ENCODE data around the gene SRD5A1.

SRD5A1 gene

GRCh38 chr5:6632888-6633468, at the start of gene SRD5A1, which contains the start of gene NSUN2:
SRD5A1 (plus strand) TSS chr5:6633440; CDS start chr5:6633577, 137 bp downstream.
NSUN2 (minus strand) TSS chr5:6633044; CDS start chr5:6632979, 65 bp downstream.
- peak; percentile 87 for DNase-seq

GRCh38 chr5:6584101-6584645, 49.1 kb upstream of the SRD5A1 start:
- DNase-seq: no peak

- DNase-seq: no peak
Observed at GRCh38 chr5:6584727-6585126, 48.5 kb upstream of the SRD5A1 start.

- DNase-seq: no peak
Observed at GRCh38 chr5:6585168-6585567, 48.1 kb upstream of the SRD5A1 start.

- DNase-seq: no peak
Observed at GRCh38 chr5:6585939-6586646, 47.1 kb upstream of the SRD5A1 start.

GRCh38 chr5:6586647-6587042, 46.6 kb upstream of the SRD5A1 start:
- no peak for DNase-seq

GRCh38 chr5:6587171-6587570, 46.1 kb upstream of the SRD5A1 start:
- DNase-seq: no peak

- DNase-seq: no peak
Observed at GRCh38 chr5:6590581-6590980, 42.7 kb upstream of the SRD5A1 start.

- no peak for DNase-seq
Observed at GRCh38 chr5:6591671-6592288, 41.5 kb upstream of the SRD5A1 start.

- no peak for DNase-seq
Observed at GRCh38 chr5:6592601-6593000, 40.6 kb upstream of the SRD5A1 start.

- no peak for DNase-seq
Observed at GRCh38 chr5:6593148-6594016, 39.9 kb upstream of the SRD5A1 start.

GRCh38 chr5:6594066-6594465, 39.2 kb upstream of the SRD5A1 start:
- DNase-seq: no peak

GRCh38 chr5:6595405-6595804, 37.8 kb upstream of the SRD5A1 start:
- no peak for DNase-seq

GRCh38 chr5:6596388-6596787, 36.9 kb upstream of the SRD5A1 start:
- no peak for DNase-seq

GRCh38 chr5:6597557-6597956, 35.7 kb upstream of the SRD5A1 start:
- no peak for DNase-seq

- no peak for DNase-seq
Observed at GRCh38 chr5:6598351-6598900, 34.8 kb upstream of the SRD5A1 start.

- no peak for DNase-seq
Observed at GRCh38 chr5:6599739-6600138, 33.5 kb upstream of the SRD5A1 start.

- no peak for DNase-seq
Observed at GRCh38 chr5:6601271-6601670, 32.0 kb upstream of the SRD5A1 start.

- no peak for DNase-seq
Observed at GRCh38 chr5:6601816-6602215, 31.4 kb upstream of the SRD5A1 start.

- no peak for DNase-seq
Observed at GRCh38 chr5:6602441-6602840, 30.8 kb upstream of the SRD5A1 start.

GRCh38 chr5:6603643-6604042, 29.6 kb upstream of the SRD5A1 start:
- no peak for DNase-seq

- no peak for DNase-seq
Observed at GRCh38 chr5:6604341-6604740, 28.9 kb upstream of the SRD5A1 start.

- DNase-seq: no peak
Observed at GRCh38 chr5:6604946-6605345, 28.3 kb upstream of the SRD5A1 start.
